ENCODE results near the gene JPH4. TPM values are rescaled to one million over a fixed set of nuclear protein-coding genes. Genes with fewer than 3 reads are reported as not detected.

The JPH4 gene
- total RNA-seq, 1 donor from 2014 or later: 4.7 TPM

- intact Hi-C loops (cut with DNase I): no loop called here
These were observed 50.0 kb downstream of the JPH4 start for GRCh38 chr14:23528555-23528954.

GRCh38 chr14:23525611-23526010, 53.0 kb downstream of the JPH4 start:
- H3K27me3 ChIP-seq: no peaks in the 10 kb centered on the region
- no peak for TF ChIP-seq CTCF (IDR thresholded peaks at IDR 0.05)
- H3K27ac ChIP-seq: no peak overlapping the region
- no peaks in the 10 kb centered on the region for H3K9me3 ChIP-seq
- no peak for DNase-seq (ENCODE audit: low spot score in 2 of 2)
- no peak overlapping the region for H3K4me3 ChIP-seq
- intact Hi-C loops (cut with DNase I): no loop called here
- no peaks in the 10 kb centered on the region for H3K4me1 ChIP-seq
- peaks cover 0 to 3% of the 10 kb centered on the region in 2 donors for H3K36me3 ChIP-seq

More at GRCh38 chr14:23528555-23528954, 50.0 kb downstream of the JPH4 start:
- Histone ChIP-seq H3K4me1 (no peaks in the 10 kb centered on the region), H3K36me3 (peaks cover 0 to 3% of the 10 kb centered on the region in 2 donors), H3K27ac (no peak overlapping the region), H3K4me3 (no peak overlapping the region), H3K9me3 (no peaks in the 10 kb centered on the region), H3K27me3 (no peaks in the 10 kb centered on the region)
- no peak for DNase-seq (ENCODE audit: low spot score in 2 of 2)
- TF ChIP-seq CTCF (IDR thresholded peaks at IDR 0.05): no peak

- Histone ChIP-seq H3K27ac (no peak overlapping the region), H3K4me1 (no peaks in the 10 kb centered on the region), H3K4me3 (no peak overlapping the region), H3K27me3 (no peaks in the 10 kb centered on the region), H3K9me3 (no peaks in the 10 kb centered on the region), H3K36me3 (peaks cover 0 to 3% of the 10 kb centered on the region in 2 donors)
- TF ChIP-seq CTCF (IDR thresholded peaks at IDR 0.05): no peak
- intact Hi-C loops (cut with DNase I): no loop called here
- no peak for DNase-seq (ENCODE audit: low spot score in 2 of 2)
These were observed 53.6 kb downstream of the JPH4 start for GRCh38 chr14:23524954-23525353.

GRCh38 chr14:23523229-23524016, 55.2 kb downstream of the JPH4 start:
- Histone ChIP-seq H3K9me3 (no peaks in the 10 kb centered on the region), H3K27me3 (no peaks in the 10 kb centered on the region), H3K36me3 (peaks cover 0 to 3% of the 10 kb centered on the region in 2 donors), H3K27ac (no peak overlapping the region), H3K4me1 (no peaks in the 10 kb centered on the region), H3K4me3 (no peak overlapping the region)
- DNase-seq (ENCODE audit: low spot score in 2 of 2): no peak
- TF ChIP-seq CTCF (IDR thresholded peaks at IDR 0.05): no peak
- intact Hi-C loops (cut with DNase I): no loop called here

- no peaks in the 10 kb centered on the region for H3K4me1 ChIP-seq
- no peak overlapping the region for H3K4me3 ChIP-seq
- no peak for DNase-seq (ENCODE audit: low spot score in 2 of 2)
- peaks cover 0 to 3% of the 10 kb centered on the region in 2 donors for H3K36me3 ChIP-seq
- H3K9me3 ChIP-seq: no peaks in the 10 kb centered on the region
- no peak overlapping the region for H3K27ac ChIP-seq
- intact Hi-C loops (cut with DNase I): no loop called here
- H3K27me3 ChIP-seq: no peaks in the 10 kb centered on the region
- no peak for TF ChIP-seq CTCF (IDR thresholded peaks at IDR 0.05)
These were observed 55.9 kb downstream of the JPH4 start for GRCh38 chr14:23522643-23523198.
